ENCODE results near the gene MRC2.

MRC2 gene

DNA sequence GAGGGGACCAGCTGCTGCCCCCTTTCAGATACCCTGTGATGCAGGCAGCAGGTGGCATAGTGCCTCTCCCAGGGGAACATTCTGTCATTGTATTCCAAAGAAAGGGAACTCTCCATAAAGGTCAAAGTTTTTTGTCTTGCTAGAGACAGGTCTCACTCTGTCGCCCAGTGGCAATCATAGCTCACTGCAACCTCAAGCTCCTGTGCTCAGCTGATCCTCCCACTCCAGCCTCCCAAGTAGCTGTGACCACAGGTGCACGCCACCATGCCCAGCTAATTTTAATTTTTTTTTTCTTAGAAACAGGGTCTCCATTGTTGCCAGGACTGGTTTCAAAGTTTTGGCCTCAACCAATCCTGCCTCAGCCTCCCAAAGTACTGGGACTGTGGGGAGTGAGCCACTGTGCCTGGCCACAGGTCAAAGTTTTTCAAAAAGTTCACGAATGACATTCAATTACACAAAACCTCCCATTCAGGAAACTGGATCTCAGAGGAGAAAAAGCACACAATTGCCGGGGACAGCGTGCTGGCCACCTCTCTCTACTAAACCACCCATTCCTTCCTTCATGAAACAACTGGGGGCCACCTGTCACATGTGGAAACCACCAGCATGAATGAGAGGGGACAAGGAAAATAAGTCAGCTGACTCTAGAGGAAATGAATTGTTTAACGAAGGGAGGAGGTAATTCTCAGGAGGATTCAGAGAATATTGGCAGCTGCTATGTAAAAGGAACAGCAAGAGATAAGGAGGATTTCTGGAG lies 100.6 kb downstream of the MRC2 start:
- no peak for DNase-seq

- DNase-seq, result no peak
These were observed 104.7 kb downstream of the MRC2 start for GRCh38 chr17:62732125-62732524.

GRCh38 chr17:62735044-62735651 lies 107.7 kb downstream of the MRC2 start:
- DNase-seq, result no peak

- no peak for DNase-seq
These were observed 110.0 kb downstream of the MRC2 start for GRCh38 chr17:62737513-62737912.

- no peak for DNase-seq
These were observed 110.8 kb downstream of the MRC2 start for GRCh38 chr17:62738281-62738680.

GRCh38 chr17:62739645-62740388 lies 112.3 kb downstream of the MRC2 start:
- DNase-seq, result no peak

- DNase-seq, result no peak
These were observed 113.8 kb downstream of the MRC2 start for GRCh38 chr17:62741290-62741689.
